NK-92 (cell line): ENCODE data around the gene ST7.

ENCODE experiments used
- DNase-seq: peaks from one replicate; lab custom pipeline; 2025; ENCODE audit not compliant: unreplicated experiment; lab: John Stamatoyannopoulos, UW

Gene ST7

GRCh38 chr7:117146511-117146910 is 193.2 kb downstream of the ST7 start:
- no peak for DNase-seq

- DNase-seq = no peak
Observed at GRCh38 chr7:117148971-117149370, 195.7 kb downstream of the ST7 start.

GRCh38 chr7:117149692-117150091 is 196.4 kb downstream of the ST7 start:
- no peak for DNase-seq

GRCh38 chr7:117152213-117153007 is 199.1 kb downstream of the ST7 start:
- DNase-seq = no peak

- DNase-seq = no peak
Observed at GRCh38 chr7:117153016-117153545, 199.8 kb downstream of the ST7 start.

GRCh38 chr7:117154721-117155120 is 201.4 kb downstream of the ST7 start:
- no peak for DNase-seq

- DNase-seq = no peak
Observed at GRCh38 chr7:117155694-117156093, 202.4 kb downstream of the ST7 start.

- no peak for DNase-seq
Observed at GRCh38 chr7:117157241-117158209, 204.2 kb downstream of the ST7 start.

- no peak for DNase-seq
Observed at GRCh38 chr7:117158941-117159697, 205.8 kb downstream of the ST7 start.

- no peak for DNase-seq
Observed at GRCh38 chr7:117163101-117163500, 209.8 kb downstream of the ST7 start.

GRCh38 chr7:117164620-117165019 is 211.3 kb downstream of the ST7 start:
- DNase-seq = no peak

- DNase-seq = no peak
Observed at GRCh38 chr7:117165656-117166055, 212.4 kb downstream of the ST7 start.

GRCh38 chr7:117169907-117170306 is 216.6 kb downstream of the ST7 start:
- DNase-seq = no peak

- no peak for DNase-seq
Observed at GRCh38 chr7:117171106-117171505, 217.8 kb downstream of the ST7 start.

- no peak for DNase-seq
Observed at GRCh38 chr7:117172283-117172682, 219.0 kb downstream of the ST7 start.

- no peak for DNase-seq
Observed at GRCh38 chr7:117173035-117173770, 219.9 kb downstream of the ST7 start.

GRCh38 chr7:117176206-117176605 is 222.9 kb downstream of the ST7 start:
- no peak for DNase-seq

- DNase-seq = no peak
Observed at GRCh38 chr7:117178600-117178999, 225.3 kb downstream of the ST7 start.

GRCh38 chr7:117179701-117180100 is 226.4 kb downstream of the ST7 start:
- DNase-seq = no peak

GRCh38 chr7:117183729-117184128 is 230.4 kb downstream of the ST7 start:
- no peak for DNase-seq
